B cell (primary cell): ENCODE measurements around the gene ANKRD11.

Experiments used
- CTCF ChIP-seq: fragments of 200-600 bp; IDR thresholded peaks from one replicate; pipeline ENCODE4 v1.8.0; 2022; ENCODE audit warnings: antibody characterized with exemption, mild to moderate bottlenecking
- EZH2 ChIP-seq: IDR thresholded peaks from 2 replicates; pipeline ENCODE4 v1.6.1; 2012; ENCODE audit warnings: borderline replicate concordance, low read depth, mild to moderate bottlenecking, moderate library complexity, low read length; ENCODE audit not compliant: insufficient read depth, poor library complexity, severe bottlenecking

GRCh38 chr16:89413811-89414585 is 76.4 kb downstream of the ANKRD11 start:
- TF ChIP-seq CTCF (no peak), EZH2 (no peak)
